Keratinocyte (primary cell): ENCODE data around the gene ERC2. TPM values are rescaled to one million over a fixed set of nuclear protein-coding genes. Genes with fewer than 3 reads are reported as not detected.

ENCODE experiments used
- DNase-seq: peaks from one replicate; pipeline ENCODE4 v3.0.0-alpha.2; 2011; ENCODE audit warnings: low read depth, missing footprints, low spot score
- FAIRE-seq: peaks from 2 replicates; lab custom pipeline; 2011; peaks lifted over from hg19 to GRCh38; lab: Jason Lieb, UNC
- H2AFZ ChIP-seq: 2 replicates; pipeline ENCODE4 v1.6.0; 2012; ENCODE audit warnings: low read length, control low read depth, inconsistent platforms; ENCODE audit not compliant: control insufficient read depth
- H3K27ac ChIP-seq: 2 replicates; pipeline ENCODE4 v1.5.1; 2011; ENCODE audit warnings: low read length; ENCODE audit not compliant: control insufficient read depth, insufficient read depth
- H3K27me3 ChIP-seq: 3 replicates; pipeline ENCODE4 v1.6.0; 2011; ENCODE audit warnings: low read length; ENCODE audit not compliant: control insufficient read depth, insufficient read depth; ENCODE audit errors: extremely low read depth
- H3K36me3 ChIP-seq, 2 experiments: 2 replicates in 1 of 2; 3 replicates in 1 of 2; pipeline ENCODE4 v1.5.1; 2011; ENCODE audit warnings: low read length in 2 of 2, mild to moderate bottlenecking in 1 of 2; ENCODE audit not compliant: control insufficient read depth in 2 of 2, insufficient read depth in 2 of 2; ENCODE audit errors: extremely low read depth in 1 of 2
- H3K4me1 ChIP-seq: 3 replicates; pipeline ENCODE4 v1.5.1; 2011; ENCODE audit warnings: low read length; ENCODE audit not compliant: control insufficient read depth, insufficient read depth; ENCODE audit errors: extremely low read depth
- H3K4me2 ChIP-seq: 3 replicates; pipeline ENCODE4 v1.6.0; 2011; ENCODE audit warnings: low read depth, low read length; ENCODE audit not compliant: control insufficient read depth, insufficient read depth; ENCODE audit errors: extremely low read depth
- H3K4me3 ChIP-seq, 3 experiments: fragments of 200-600 bp in 1 of 3; sonication (generic) in 1 of 3; 2 replicates in 2 of 3; 3 replicates in 1 of 3; pipeline ENCODE4 v1.5.1; 2011 to 2016; ENCODE audit warnings: low read length in 3 of 3, mild to moderate bottlenecking in 3 of 3, control low read depth in 2 of 3, inconsistent platforms in 1 of 3, low read depth in 1 of 3, mixed read lengths in 1 of 3, mixed run types in 1 of 3, moderate library complexity in 1 of 3; ENCODE audit not compliant: control insufficient read depth in 2 of 3, insufficient read depth in 2 of 3; ENCODE audit errors: extremely low read depth in 1 of 3
- H3K79me2 ChIP-seq: 2 replicates; pipeline ENCODE4 v1.6.0; 2012; ENCODE audit warnings: low read length; ENCODE audit not compliant: control insufficient read depth, insufficient read depth
- H3K9ac ChIP-seq: 3 replicates; pipeline ENCODE4 v1.6.0; 2011; ENCODE audit warnings: low read length; ENCODE audit not compliant: control insufficient read depth, insufficient read depth; ENCODE audit errors: extremely low read depth
- H3K9me1 ChIP-seq: 3 replicates; pipeline ENCODE4 v1.6.0; 2011; ENCODE audit warnings: low read length; ENCODE audit not compliant: control insufficient read depth, insufficient read depth; ENCODE audit errors: extremely low read depth
- H3K9me3 ChIP-seq: 2 replicates; pipeline ENCODE4 v1.5.1; 2012; ENCODE audit warnings: low read depth, low read length; ENCODE audit not compliant: control insufficient read depth
- H4K20me1 ChIP-seq: 3 replicates; pipeline ENCODE4 v1.6.0; 2011; ENCODE audit warnings: low read length; ENCODE audit not compliant: control insufficient read depth, insufficient read depth; ENCODE audit errors: extremely low read depth
- CTCF ChIP-seq, 3 experiments: IDR thresholded peaks in 1 of 3; conservative IDR thresholded peaks in 1 of 3; optimal IDR thresholded peaks in 1 of 3; 2 replicates in 2 of 3; 3 replicates in 1 of 3; pipeline versions ENCODE3 to v1.5.1; 2011; ENCODE audit warnings: low read length in 3 of 3, mild to moderate bottlenecking in 3 of 3, moderate library complexity in 2 of 3, control low read depth in 1 of 3, inconsistent platforms in 1 of 3; ENCODE audit not compliant: insufficient read depth in 2 of 3; ENCODE audit errors: extremely low read depth in 1 of 3
- EZH2 ChIP-seq: IDR thresholded peaks from one replicate; pipeline ENCODE4 v1.6.1; 2012; ENCODE audit warnings: inconsistent platforms, mild to moderate bottlenecking, low read length, moderate library complexity
- dilution Hi-C: fragments of 300-500 bp; cut with MboI; formaldehyde crosslinking; loops from one replicate; pipeline ENCODE4 v1.7.0; 2020; ENCODE audit warnings: low sequenced_read_pairs; ENCODE audit not compliant: extremely low pct_ligation_motif_present
- polyA plus RNA-seq, 5 experiments: library from polyadenylated mRNA; depleted of rRNA in 3 of 5; stranded (reverse) in 3 of 5; stranded (forward) in 1 of 5; unstranded in 1 of 5; fragments of >200 nt; gene quantifications; 1 replicate in 1 of 5; 2 replicates in 3 of 5; 3 replicates in 1 of 5; pipeline versions ENCODE4 v1.2.1 to v1.2.3, GENCODE V29; 2011 to 2012; ENCODE audit warnings: missing spikeins in 2 of 5, low read depth in 1 of 5, low replicate concordance in 1 of 5

The ERC2 gene
- polyA plus RNA-seq, 1 donor (not counting 4 experiments of a cell fraction or from before 2014, with no cell fraction given), result 0.08 TPM

GRCh38 chr3:55524565-55525244 is 943.6 kb downstream of the ERC2 start:
- Histone ChIP-seq H3K36me3 (no peaks in the 10 kb centered on the region), H4K20me1 (no peaks in the 10 kb centered on the region), H3K9me3 (no peaks in the 10 kb centered on the region), H3K9me1 (no peaks in the 10 kb centered on the region), H3K4me2 (peak overlapping the region; percentile 51), H3K9ac (no peak overlapping the region), H3K4me3 (no peak overlapping the region), H3K4me1 (peaks cover 29% of the 10 kb centered on the region), H3K27ac (no peak overlapping the region), H2AFZ (no peak overlapping the region), H3K27me3 (no peaks in the 10 kb centered on the region), H3K79me2 (no peaks in the 10 kb centered on the region)
- FAIRE-seq, result peak; percentile 90
- TF ChIP-seq EZH2, result no peak
- no peak for TF ChIP-seq CTCF (optimal IDR thresholded peaks at IDR 0.05 in 1 of 3, IDR thresholded peaks at IDR 0.05 in 1 of 3, conservative IDR thresholded peaks at IDR 0.05 in 1 of 3; ENCODE audit: extremely low read depth in 1 of 3, insufficient read depth in 2 of 3, low read length in 3 of 3)
- no peak for DNase-seq
- dilution Hi-C loops, result no loop called here

- no peaks in the 10 kb centered on the region for H3K9me3 ChIP-seq
- TF ChIP-seq EZH2, result no peak
- no peaks in the 10 kb centered on the region for H3K79me2 ChIP-seq
- H4K20me1 ChIP-seq, result no peaks in the 10 kb centered on the region
- no peak overlapping the region for H3K27ac ChIP-seq
- FAIRE-seq (peak; percentile 39), DNase-seq (no peak)
- H3K27me3 ChIP-seq, result no peaks in the 10 kb centered on the region
- H3K4me1 ChIP-seq, result peaks cover 42% of the 10 kb centered on the region
- no peak overlapping the region for H3K4me2 ChIP-seq
- no peaks in the 10 kb centered on the region for H3K9me1 ChIP-seq
- dilution Hi-C loops, result no loop called here
- no peaks in the 10 kb centered on the region for H3K36me3 ChIP-seq
- H3K4me3 ChIP-seq, result no peak overlapping the region
- no peak overlapping the region for H3K9ac ChIP-seq
- no peak overlapping the region for H2AFZ ChIP-seq
These were observed 944.8 kb downstream of the ERC2 start for GRCh38 chr3:55523471-55523870.
